GM20000 (cell line): ENCODE results near the gene CHD9.

ENCODE experiments used
- DNase-seq: peaks from one replicate; pipeline ENCODE4 v3.0.0; 2012; ENCODE audit warnings: low spot score
- CTCF ChIP-seq: IDR thresholded peaks from 2 replicates; pipeline ENCODE4 v1.5.1; 2012; ENCODE audit warnings: mild to moderate bottlenecking, control low read depth; ENCODE audit errors: extremely low read depth, missing control alignments

The CHD9 gene

GRCh38 chr16:53058882-53059281 is 4.1 kb downstream of the CHD9 start:
- no peak for TF ChIP-seq CTCF
- no peak for DNase-seq

GRCh38 chr16:53059672-53060071 is 4.9 kb downstream of the CHD9 start:
- DNase-seq = no peak
- no peak for TF ChIP-seq CTCF

GRCh38 chr16:53061256-53061655 is 6.5 kb downstream of the CHD9 start:
- no peak for DNase-seq
- no peak for TF ChIP-seq CTCF

- DNase-seq = peak; percentile 71
- no peak for TF ChIP-seq CTCF
Measured at GRCh38 chr16:53061701-53062159, 6.9 kb downstream of the CHD9 start.

GRCh38 chr16:53064081-53064578 is 9.3 kb downstream of the CHD9 start:
- no peak for TF ChIP-seq CTCF
- DNase-seq = no peak

- DNase-seq = no peak
- no peak for TF ChIP-seq CTCF
Measured at GRCh38 chr16:53065461-53066061, 10.8 kb downstream of the CHD9 start.

- no peak for TF ChIP-seq CTCF
- no peak for DNase-seq
Measured at GRCh38 chr16:53067675-53068074, 12.9 kb downstream of the CHD9 start.
